K562 (cell line): Measurements from ENCODE around the gene ENTREP3. TPM values are rescaled to one million over a fixed set of nuclear protein-coding genes. Genes with fewer than 3 reads are reported as not detected.

Source experiments
- ATF3 ChIP-seq, 2 experiments: fragments of 450-650 bp in 1 of 2; sonication (generic) in 1 of 2; formaldehyde crosslinking in 1 of 2; IDR thresholded peaks in 1 of 2; conservative IDR thresholded peaks in 1 of 2; 2 replicates each; pipeline versions ENCODE4 v1.6.1 to v1.8.1; 2016 to 2023; ENCODE audit warnings: mild to moderate bottlenecking in 2 of 2, moderate library complexity in 2 of 2, inconsistent platforms in 1 of 2, missing genetic modification reagents in 1 of 2
- CREM ChIP-seq: IDR thresholded peaks from 2 replicates; pipeline ENCODE4 v1.6.1; 2014; ENCODE audit warnings: antibody characterized with exemption, low read depth
- DACH1 ChIP-seq: fragments of 450-650 bp; IDR thresholded peaks from 2 replicates; pipeline ENCODE4 v1.6.1; 2018; ENCODE audit not compliant: partially characterized antibody
- ELF2 ChIP-seq: fragments of 250-450 bp; sonication (Bioruptor Pico); IDR thresholded peaks from 2 replicates; pipeline ENCODE4 v1.5.0; 2021; ENCODE audit warnings: mild to moderate bottlenecking
- ETS2 ChIP-seq: IDR thresholded peaks from 2 replicates; pipeline ENCODE4 v1.6.1; 2016; ENCODE audit warnings: borderline replicate concordance, missing genetic modification characterization, mild to moderate bottlenecking, moderate library complexity, missing compliant biosample characterization; ENCODE audit not compliant: poor library complexity, severe bottlenecking
- EZH2 ChIP-seq: IDR thresholded peaks from 2 replicates; pipeline ENCODE4 v1.6.1; 2012; ENCODE audit warnings: low read depth, mild to moderate bottlenecking, inconsistent platforms, low read length, borderline replicate concordance
- GABPB2 ChIP-seq: fragments of 250-450 bp; sonication (Bioruptor Pico); conservative IDR thresholded peaks from 2 replicates; pipeline ENCODE4 v1.5.1; 2021; ENCODE audit warnings: mild to moderate bottlenecking
- MEF2D ChIP-seq: conservative IDR thresholded peaks from 2 replicates; pipeline ENCODE4 v1.6.1; 2016; ENCODE audit warnings: low read depth, missing genetic modification characterization, missing compliant biosample characterization
- MXD1 ChIP-seq: fragments of 250-450 bp; sonication (Bioruptor Pico); IDR thresholded peaks from 2 replicates; pipeline ENCODE4 v1.8.0; 2021; ENCODE audit warnings: borderline replicate concordance, mild to moderate bottlenecking, moderate library complexity; ENCODE audit not compliant: poor library complexity, severe bottlenecking
- PREB ChIP-seq: sonication (generic); formaldehyde crosslinking; IDR thresholded peaks from 2 replicates; pipeline ENCODE4 v1.8.1; 2023; ENCODE audit warnings: mild to moderate bottlenecking, missing genetic modification reagents
- RCOR1 ChIP-seq, 2 experiments: IDR thresholded peaks; 2 replicates each; pipeline ENCODE4 v1.6.1; 2012; ENCODE audit warnings: low read depth in 2 of 2, low read length in 2 of 2, borderline replicate concordance in 1 of 2, improper control_type of control experiment in 1 of 2
- RERE ChIP-seq: sonication (generic); formaldehyde crosslinking; IDR thresholded peaks from 2 replicates; pipeline ENCODE4 v1.8.0; 2023; ENCODE audit warnings: missing genetic modification reagents, mild to moderate bottlenecking, borderline replicate concordance
- SNRNP70 ChIP-seq: fragments of 200-400 bp; formaldehyde crosslinking; optimal IDR thresholded peaks from 2 replicates; pipeline ENCODE3; 2017; ENCODE audit warnings: low read depth, low read length
- TCFL5 ChIP-seq: fragments of 250-450 bp; sonication (Bioruptor Pico); conservative IDR thresholded peaks from 2 replicates; pipeline ENCODE4 v1.6.1; 2021; ENCODE audit warnings: mild to moderate bottlenecking, moderate library complexity, matching md5 sums
- ZNF263 ChIP-seq: sonication (generic); formaldehyde crosslinking; IDR thresholded peaks from 2 replicates; pipeline ENCODE4 v1.8.0; 2022; ENCODE audit warnings: mild to moderate bottlenecking, missing genetic modification reagents, borderline replicate concordance
- ZNF512 ChIP-seq: IDR thresholded peaks from 2 replicates; pipeline ENCODE4 v1.6.1; 2016; ENCODE audit warnings: missing genetic modification characterization, missing compliant biosample characterization
- polyA plus RNA-seq, 8 experiments: library from polyadenylated mRNA; depleted of rRNA in 4 of 8; stranded (reverse) in 5 of 8; unstranded in 3 of 8; fragments of >200 nt; fragmentation: Nextera tagmentation in 2 of 8; fragmentation: Illumina TruSeq in 1 of 8; extraction: Ambion mirVana in 2 of 8; extraction: Trizol in 1 of 8; gene quantifications; 2 replicates each; pipeline versions ENCODE4 v1.2.1 to v1.2.3, GENCODE V29; 2011 to 2014; ENCODE audit warnings: inconsistent platforms in 1 of 8, missing spikeins in 1 of 8
- total RNA-seq, 7 experiments: library from RNA; depleted of rRNA in 6 of 7; stranded (reverse); fragments of >200 nt in 6 of 7; fragmentation: Illumina TruSeq in 2 of 7; extraction: Trizol in 2 of 7; gene quantifications; 2 replicates each; pipeline versions ENCODE4 v1.2.1 to v1.2.3, GENCODE V29; 2011 to 2021; ENCODE audit warnings: low replicate concordance in 1 of 7

The ENTREP3 gene
- total and polyA plus RNA-seq, 9 of the 15 experiments (the other 6 are each of a cell fraction or from before 2014, with no cell fraction given), result 1.9 to 41.8 (median 5.9) TPM

GRCh38 chr1:155208541-155209311 is 46.6 kb downstream of the ENTREP3 start, which contains the start of gene MTX1 (continued):
- TF ChIP-seq RERE (CRISPR knock-in tag) (no peak), CREM (peak; percentile 97), PREB (no peak), ATF3 (IDR thresholded peaks at IDR 0.05) (no peak), ATF3 (CRISPR knock-in tag; conservative IDR thresholded peaks at IDR 0.05) (no peak), DACH1 (no peak), GABPB2 (no peak), ELF2 (no peak), TCFL5 (CRISPR knock-in tag) (no peak), ETS2 (tag) (no peak), ZNF263 (CRISPR knock-in tag) (no peak; the same call in 1 of the 2 replicates), RCOR1 (IDR thresholded peaks at IDR 0.05; ENCODE audit: borderline replicate concordance in 1 of 2, low read depth in 2 of 2, low read length in 2 of 2) (no peak; a peak in 1 of 4 replicates), SNRNP70 (no peak), EZH2 (no peak), ZNF512 (tag) (no peak), MEF2D (tag) (no peak), MXD1 (CRISPR knock-in tag) (peak; percentile 72)
